DOHH2 (cell line): ENCODE measurements around the gene PHF21A.

Source experiments
- H3F3A ChIP-seq: fragments of 200-600 bp; sonication (generic), shearing (Covaris generic); 2 replicates; pipeline ENCODE4 v1.6.0; 2016; ENCODE audit warnings: antibody characterized with exemption, mild to moderate bottlenecking; ENCODE audit not compliant: control insufficient read depth, insufficient read depth
- H3K27ac ChIP-seq: fragments of 200-600 bp; sonication (generic); 2 replicates; pipeline ENCODE4 v1.5.1; 2014; ENCODE audit warnings: low read depth, mild to moderate bottlenecking, low read length, moderate library complexity
- H3K27me3 ChIP-seq: fragments of 200-600 bp; sonication (generic); 2 replicates; pipeline ENCODE4 v1.6.1; 2014; ENCODE audit warnings: mild to moderate bottlenecking, low read length, mixed read lengths; ENCODE audit not compliant: control insufficient read depth
- H3K36me3 ChIP-seq: fragments of 200-600 bp; sonication (generic); 2 replicates; pipeline ENCODE4 v1.6.1; 2014; ENCODE audit warnings: mild to moderate bottlenecking, low read length, moderate library complexity, mixed read lengths; ENCODE audit not compliant: control insufficient read depth
- H3K4me1 ChIP-seq: fragments of 200-600 bp; sonication (generic); 2 replicates; pipeline ENCODE4 v1.6.1; 2014; ENCODE audit warnings: mild to moderate bottlenecking, low read length, mixed read lengths; ENCODE audit not compliant: control insufficient read depth
- H3K4me2 ChIP-seq: fragments of 200-600 bp; sonication (generic); 2 replicates; pipeline ENCODE4 v1.6.0; 2014; ENCODE audit warnings: mild to moderate bottlenecking, low read length, moderate library complexity
- H3K4me3 ChIP-seq: fragments of 200-600 bp; sonication (generic); 2 replicates; pipeline ENCODE4 v1.5.1; 2014; ENCODE audit warnings: mild to moderate bottlenecking, low read length, mixed read lengths
- H3K79me2 ChIP-seq: fragments of 200-600 bp; sonication (generic); 2 replicates; pipeline ENCODE4 v1.6.1; 2014; ENCODE audit warnings: mild to moderate bottlenecking, low read length, mixed read lengths; ENCODE audit not compliant: control insufficient read depth
- H3K9me2 ChIP-seq: fragments of 200-600 bp; sonication (generic); replicated peaks from 2 replicates; pipeline ENCODE4 v1.6.1; 2014; ENCODE audit warnings: mild to moderate bottlenecking, low read length, mixed read lengths; ENCODE audit not compliant: control insufficient read depth
- H3K9me3 ChIP-seq: fragments of 200-600 bp; sonication (generic); 2 replicates; pipeline ENCODE4 v1.6.1; 2014; ENCODE audit warnings: antibody characterized with exemption, low read length, mixed read lengths; ENCODE audit not compliant: control insufficient read depth, insufficient read depth
- H4K20me1 ChIP-seq: fragments of 200-600 bp; sonication (generic); 2 replicates; pipeline ENCODE4 v1.6.0; 2014; ENCODE audit warnings: low read depth, mild to moderate bottlenecking, antibody characterized with exemption, low read length, moderate library complexity; ENCODE audit not compliant: control insufficient read depth, insufficient read depth
- CTCF ChIP-seq: fragments of 200-600 bp; sonication (generic); IDR thresholded peaks from one replicate; pipeline ENCODE4 v1.5.1; 2014; ENCODE audit warnings: antibody characterized with exemption, mild to moderate bottlenecking, low read depth, low read length; ENCODE audit not compliant: poor library complexity, severe bottlenecking
- EZH2phosphoT487 ChIP-seq: fragments of 200-600 bp; sonication (generic); IDR thresholded peaks from 2 replicates; pipeline ENCODE4 v1.6.1; 2017; ENCODE audit warnings: borderline replicate concordance, mild to moderate bottlenecking, antibody characterized with exemption, low read length, moderate library complexity, mixed read lengths

The PHF21A gene

DNA sequence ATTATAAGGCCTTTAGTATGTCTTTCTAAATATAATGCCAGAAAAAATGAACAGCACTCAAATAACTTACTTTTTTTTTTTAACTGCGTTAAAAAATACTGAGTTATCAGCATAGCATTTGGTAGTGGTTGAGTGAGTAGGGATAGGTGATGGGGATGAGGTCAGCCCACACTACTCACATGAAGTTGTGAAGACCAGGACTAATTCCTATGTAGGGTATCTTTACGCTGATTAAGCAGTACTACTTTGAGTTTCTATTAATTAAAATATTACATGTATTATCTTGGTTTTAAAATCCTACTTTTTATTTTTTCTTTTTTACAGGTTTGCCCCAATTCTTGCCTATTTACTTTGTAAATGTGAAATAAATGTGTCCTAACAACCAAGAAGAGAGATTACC is 13.5 kb downstream of the PHF21A start:
- Histone ChIP-seq H3F3A (no peaks in the 10 kb centered on the region), H3K27me3 (no peaks in the 10 kb centered on the region), H3K9me3 (no peaks in the 10 kb centered on the region), H3K9me2 (no peaks in the 10 kb centered on the region), H3K4me2 (no peak overlapping the region), H3K4me1 (peaks cover 9% of the 10 kb centered on the region), H4K20me1 (no peaks in the 10 kb centered on the region; the same call in 1 of the 2 replicates), H3K27ac (no peak overlapping the region), H3K36me3 (no peaks in the 10 kb centered on the region), H3K79me2 (peaks cover 74% of the 10 kb centered on the region), H3K4me3 (no peak overlapping the region)
- no peak for TF ChIP-seq EZH2phosphoT487
- TF ChIP-seq CTCF = no peak

DNA sequence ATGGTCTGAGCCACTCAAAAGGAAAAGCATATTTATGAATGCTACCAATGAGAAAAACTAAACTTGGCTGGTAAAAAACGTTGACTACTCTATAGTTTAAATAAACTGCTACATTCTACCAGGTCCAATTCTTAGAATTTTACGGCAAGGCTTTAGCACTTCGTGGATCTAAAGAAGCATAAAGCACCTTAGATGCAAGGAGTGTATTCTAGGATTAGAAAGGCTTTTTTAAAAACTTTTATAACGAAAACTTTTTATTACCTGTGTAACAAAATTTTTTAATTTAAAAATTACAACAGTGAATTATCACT is 13.9 kb downstream of the PHF21A start:
- H3K4me2 ChIP-seq = no peak overlapping the region
- no peaks in the 10 kb centered on the region for H3K27me3 ChIP-seq
- H3K27ac ChIP-seq = no peak overlapping the region
- H3K9me2 ChIP-seq = no peaks in the 10 kb centered on the region
- no peaks in the 10 kb centered on the region for H3K36me3 ChIP-seq
- peaks cover 6% of the 10 kb centered on the region; the same call in 1 of the 2 replicates for H3K4me1 ChIP-seq
- H3K4me3 ChIP-seq = no peak overlapping the region
- no peaks in the 10 kb centered on the region; the same call in 1 of the 2 replicates for H4K20me1 ChIP-seq
- TF ChIP-seq EZH2phosphoT487 (no peak), CTCF (no peak)
- no peaks in the 10 kb centered on the region for H3K9me3 ChIP-seq
- H3K79me2 ChIP-seq = peaks cover 74% of the 10 kb centered on the region
- H3F3A ChIP-seq = no peaks in the 10 kb centered on the region

- Histone ChIP-seq H3K36me3 (no peaks in the 10 kb centered on the region), H3K27ac (no peak overlapping the region), H3F3A (no peaks in the 10 kb centered on the region), H3K4me1 (peaks cover 6% of the 10 kb centered on the region; the same call in 1 of the 2 replicates), H3K9me2 (no peaks in the 10 kb centered on the region), H3K9me3 (no peaks in the 10 kb centered on the region), H4K20me1 (no peaks in the 10 kb centered on the region; the same call in 1 of the 2 replicates), H3K4me2 (no peak overlapping the region), H3K79me2 (peaks cover 73% of the 10 kb centered on the region), H3K27me3 (no peaks in the 10 kb centered on the region), H3K4me3 (no peak overlapping the region)
- TF ChIP-seq EZH2phosphoT487 = no peak
Observed at GRCh38 chr11:46106530-46107407, 14.5 kb downstream of the PHF21A start.

DNA sequence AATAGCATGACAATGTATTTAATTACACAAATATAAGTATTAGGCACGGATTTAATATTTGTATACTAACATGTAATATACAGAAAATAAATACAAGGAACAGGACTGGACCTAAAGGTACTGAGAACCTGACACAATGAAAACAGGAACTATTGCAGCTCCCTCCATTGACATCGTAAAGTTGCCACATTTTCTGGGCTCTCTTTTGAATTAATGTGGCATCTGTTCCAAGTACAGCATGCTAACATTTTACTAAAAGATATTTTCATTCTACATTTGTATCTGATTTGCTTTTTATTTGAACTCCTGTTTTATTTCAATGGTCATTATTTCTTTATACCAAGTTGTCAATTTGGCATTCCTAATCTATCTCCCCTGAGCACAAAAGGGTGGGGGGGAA is 15.3 kb downstream of the PHF21A start:
- no peak overlapping the region for H3K27ac ChIP-seq
- H3K4me3 ChIP-seq = no peak overlapping the region
- no peak overlapping the region for H3K4me2 ChIP-seq
- TF ChIP-seq EZH2phosphoT487 = no peak
- no peak for TF ChIP-seq CTCF
- H3K9me2 ChIP-seq = no peaks in the 10 kb centered on the region
- no peaks in the 10 kb centered on the region for H3K27me3 ChIP-seq
- no peaks in the 10 kb centered on the region for H3F3A ChIP-seq
- peaks cover 68% of the 10 kb centered on the region for H3K79me2 ChIP-seq
- H3K4me1 ChIP-seq = peaks cover 9% of the 10 kb centered on the region
- no peaks in the 10 kb centered on the region for H3K9me3 ChIP-seq
- H4K20me1 ChIP-seq = no peaks in the 10 kb centered on the region; the same call in 1 of the 2 replicates
- no peaks in the 10 kb centered on the region for H3K36me3 ChIP-seq
